Progenitor cell of endocrine pancreas (in vitro differentiated cells): ENCODE measurements around the gene MCM9. TPM values are rescaled to one million over a fixed set of nuclear protein-coding genes. Genes with fewer than 3 reads are reported as not detected.

ENCODE experiments used
- DNase-seq: peaks from one replicate; pipeline ENCODE4 v3.0.0; 2021; ENCODE audit warnings: low spot score; ENCODE audit not compliant: unreplicated experiment
- H3K27ac Mint-ChIP-seq: 2 replicates; pipeline ENCODE4 v1.8.0; 2021; ENCODE audit warnings: mild to moderate bottlenecking, moderate library complexity, mixed read lengths
- H3K27me3 Mint-ChIP-seq: 2 replicates; pipeline ENCODE4 v1.8.0; 2021; ENCODE audit warnings: mixed read lengths
- H3K36me3 Mint-ChIP-seq: 2 replicates; pipeline ENCODE4 v1.8.0; 2022; ENCODE audit warnings: mixed read lengths; ENCODE audit not compliant: insufficient read depth
- H3K4me1 Mint-ChIP-seq: 2 replicates; pipeline ENCODE4 v1.8.0; 2021; ENCODE audit warnings: low read depth, mixed read lengths
- H3K4me3 Mint-ChIP-seq: 2 replicates; pipeline ENCODE4 v1.8.0; 2021; ENCODE audit warnings: low read depth, mild to moderate bottlenecking, moderate library complexity, mixed read lengths
- H3K9me3 Mint-ChIP-seq: 2 replicates; pipeline ENCODE4 v1.8.0; 2021; ENCODE audit warnings: low read depth, mixed read lengths
- total RNA-seq: library from RNA; stranded (reverse); gene quantifications from 2 replicates; pipeline ENCODE4 v1.2.1, GENCODE V29; 2021
- TF ChIP-seq, protein P1 (sequence below): fragments of 200-600 bp; sonication (generic); IDR thresholded peaks from one replicate; pipeline ENCODE4 v1.5.0; 2021; ENCODE audit warnings: antibody characterized with exemption, mild to moderate bottlenecking; ENCODE audit not compliant: unreplicated experiment

Gene MCM9
- total RNA-seq, 1 donor from 2014 or later, result 24.7 TPM

- Mint-ChIP-seq H3K9me3 (peaks cover 6% of the 10 kb centered on the region), H3K36me3 (peaks cover 8% of the 10 kb centered on the region), H3K27me3 (no peaks in the 10 kb centered on the region), H3K4me1 (no peaks in the 10 kb centered on the region), H3K27ac (no peak overlapping the region), H3K4me3 (no peak overlapping the region)
- TF ChIP-seq, protein P1, sequence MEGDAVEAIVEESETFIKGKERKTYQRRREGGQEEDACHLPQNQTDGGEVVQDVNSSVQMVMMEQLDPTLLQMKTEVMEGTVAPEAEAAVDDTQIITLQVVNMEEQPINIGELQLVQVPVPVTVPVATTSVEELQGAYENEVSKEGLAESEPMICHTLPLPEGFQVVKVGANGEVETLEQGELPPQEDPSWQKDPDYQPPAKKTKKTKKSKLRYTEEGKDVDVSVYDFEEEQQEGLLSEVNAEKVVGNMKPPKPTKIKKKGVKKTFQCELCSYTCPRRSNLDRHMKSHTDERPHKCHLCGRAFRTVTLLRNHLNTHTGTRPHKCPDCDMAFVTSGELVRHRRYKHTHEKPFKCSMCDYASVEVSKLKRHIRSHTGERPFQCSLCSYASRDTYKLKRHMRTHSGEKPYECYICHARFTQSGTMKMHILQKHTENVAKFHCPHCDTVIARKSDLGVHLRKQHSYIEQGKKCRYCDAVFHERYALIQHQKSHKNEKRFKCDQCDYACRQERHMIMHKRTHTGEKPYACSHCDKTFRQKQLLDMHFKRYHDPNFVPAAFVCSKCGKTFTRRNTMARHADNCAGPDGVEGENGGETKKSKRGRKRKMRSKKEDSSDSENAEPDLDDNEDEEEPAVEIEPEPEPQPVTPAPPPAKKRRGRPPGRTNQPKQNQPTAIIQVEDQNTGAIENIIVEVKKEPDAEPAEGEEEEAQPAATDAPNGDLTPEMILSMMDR, result no peak
- no peak for DNase-seq
These were observed 72.5 kb downstream of the MCM9 start for GRCh38 chr6:118862443-118862842.

- no peak for DNase-seq
- no peak overlapping the region for H3K27ac Mint-ChIP-seq
- no peaks in the 10 kb centered on the region for H3K27me3 Mint-ChIP-seq
These were observed 74.1 kb downstream of the MCM9 start for GRCh38 chr6:118860880-118861279.

GRCh38 chr6:118860363-118860762 lies 74.6 kb downstream of the MCM9 start:
- no peak for DNase-seq
- H3K36me3 Mint-ChIP-seq, result peaks cover 8% of the 10 kb centered on the region
- H3K27me3 Mint-ChIP-seq, result no peaks in the 10 kb centered on the region
- H3K27ac Mint-ChIP-seq, result no peak overlapping the region
- TF ChIP-seq, protein P1, result no peak
- H3K4me1 Mint-ChIP-seq, result no peaks in the 10 kb centered on the region
- H3K9me3 Mint-ChIP-seq, result peaks cover 6% of the 10 kb centered on the region
- H3K4me3 Mint-ChIP-seq, result no peak overlapping the region

More at GRCh38 chr6:118860880-118861279, 74.1 kb downstream of the MCM9 start:
- H3K9me3 Mint-ChIP-seq, result peaks cover 6% of the 10 kb centered on the region
- no peak overlapping the region for H3K4me3 Mint-ChIP-seq
- peaks cover 8% of the 10 kb centered on the region for H3K36me3 Mint-ChIP-seq
- TF ChIP-seq, protein P1, result no peak
- H3K4me1 Mint-ChIP-seq, result no peaks in the 10 kb centered on the region

DNA sequence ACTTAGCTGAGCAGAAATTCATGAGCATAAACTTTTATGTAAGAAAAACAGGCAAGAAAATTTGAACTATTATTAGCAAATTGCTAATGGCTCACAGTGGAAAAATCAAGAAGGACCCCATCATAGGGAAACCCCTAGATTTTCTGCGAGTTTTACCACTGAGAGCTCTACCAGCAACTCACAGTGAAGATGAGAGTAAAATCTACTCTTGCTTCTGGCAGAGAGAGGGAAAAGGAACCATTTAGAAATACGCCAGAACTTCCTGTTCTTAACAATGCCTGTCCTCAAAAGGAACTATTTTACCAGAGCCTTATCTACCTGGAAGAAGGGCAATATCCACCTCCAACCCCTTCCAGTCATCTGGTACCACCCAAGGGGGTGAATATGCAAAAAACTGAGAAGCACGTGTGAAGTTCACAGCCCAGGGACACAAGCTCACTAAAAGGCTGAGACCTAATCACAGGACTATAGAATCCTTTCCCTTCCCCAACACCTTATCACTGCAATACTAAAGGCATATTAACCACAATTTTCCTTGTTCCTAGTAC lies 75.4 kb downstream of the MCM9 start:
- H3K4me3 Mint-ChIP-seq, result no peak overlapping the region

DNA sequence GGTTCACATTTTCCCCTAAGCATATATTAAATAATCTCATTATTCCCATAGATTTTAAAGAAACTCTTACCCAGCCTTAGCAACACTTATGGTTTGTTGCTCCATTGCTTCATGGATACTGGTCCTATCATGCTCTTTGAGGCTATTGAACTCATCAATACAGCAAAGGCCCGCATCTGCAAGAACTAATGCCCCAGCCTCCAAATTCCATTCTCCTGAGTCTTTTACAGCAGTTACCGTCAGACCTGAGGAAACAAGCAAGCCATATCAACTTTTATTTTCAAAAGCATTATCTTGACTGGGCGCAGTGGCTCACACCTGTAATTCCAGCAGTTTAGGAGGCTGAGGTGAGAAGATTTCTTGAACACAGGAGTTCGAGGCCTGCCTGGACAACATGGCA lies 78.7 kb downstream of the MCM9 start:
- Mint-ChIP-seq H3K9me3 (no peaks in the 10 kb centered on the region), H3K4me3 (no peak overlapping the region), H3K27me3 (no peaks in the 10 kb centered on the region), H3K4me1 (no peaks in the 10 kb centered on the region), H3K36me3 (peaks cover 2% of the 10 kb centered on the region), H3K27ac (no peak overlapping the region)
- DNase-seq, result no peak
- TF ChIP-seq, protein P1, result no peak

More for the DNA sequence above, 75.4 kb downstream of the MCM9 start:
- Mint-ChIP-seq H3K27ac (no peak overlapping the region), H3K9me3 (peaks cover 6% of the 10 kb centered on the region), H3K27me3 (no peaks in the 10 kb centered on the region), H3K4me1 (no peaks in the 10 kb centered on the region), H3K36me3 (peaks cover 8% of the 10 kb centered on the region)
- DNase-seq, result no peak
- TF ChIP-seq, protein P1, result no peak
